Uterus (tissue), 2 donors: ENCODE data around the gene KSR2.

Experiments
- CTCF ChIP-seq, 4 experiments: fragments of 200-600 bp in 2 of 4; fragments of 450-650 bp in 2 of 4; sonication (generic) in 2 of 4; IDR thresholded peaks; one replicate each; pipeline ENCODE4 v1.5.1; 2016 to 2019; ENCODE audit warnings: antibody characterized with exemption in 4 of 4, mild to moderate bottlenecking in 2 of 4, moderate library complexity in 1 of 4
- POLR2A ChIP-seq, 2 donors: fragments of 450-650 bp; IDR thresholded peaks; one replicate each; pipeline ENCODE4 v1.6.1; 2016; ENCODE audit warnings: antibody characterized with exemption in 2 of 2, mild to moderate bottlenecking in 1 of 2, moderate library complexity in 1 of 2

GRCh38 chr12:117836476-117836875 is 132.3 kb downstream of the KSR2 start:
- TF ChIP-seq POLR2A (IDR thresholded peaks at IDR 0.05): no peak
- no peak for TF ChIP-seq CTCF (IDR thresholded peaks at IDR 0.05)
